Ovary (tissue), 3 donors: Measurements from ENCODE around the gene NPTN.

Source experiments
- POLR2A ChIP-seq: fragments of 450-650 bp; IDR thresholded peaks from one replicate; pipeline ENCODE4 v1.6.1; 2017; ENCODE audit warnings: antibody characterized with exemption, mild to moderate bottlenecking, moderate library complexity
- TF ChIP-seq, protein P1 (sequence below), 3 donors: fragments of 450-650 bp in 2 of 3; fragments of 200-600 bp in 1 of 3; IDR thresholded peaks; one replicate each; pipeline versions ENCODE4 v1.5.1 to v1.8.0; 2016 to 2022; ENCODE audit warnings: antibody characterized with exemption in 3 of 3, mild to moderate bottlenecking in 1 of 3
- donor health status: DM: no; HTN: no; CAD: no.

GRCh38 chr15:73617913-73618312, 15.3 kb downstream of the NPTN start:
- TF ChIP-seq, protein P1, sequence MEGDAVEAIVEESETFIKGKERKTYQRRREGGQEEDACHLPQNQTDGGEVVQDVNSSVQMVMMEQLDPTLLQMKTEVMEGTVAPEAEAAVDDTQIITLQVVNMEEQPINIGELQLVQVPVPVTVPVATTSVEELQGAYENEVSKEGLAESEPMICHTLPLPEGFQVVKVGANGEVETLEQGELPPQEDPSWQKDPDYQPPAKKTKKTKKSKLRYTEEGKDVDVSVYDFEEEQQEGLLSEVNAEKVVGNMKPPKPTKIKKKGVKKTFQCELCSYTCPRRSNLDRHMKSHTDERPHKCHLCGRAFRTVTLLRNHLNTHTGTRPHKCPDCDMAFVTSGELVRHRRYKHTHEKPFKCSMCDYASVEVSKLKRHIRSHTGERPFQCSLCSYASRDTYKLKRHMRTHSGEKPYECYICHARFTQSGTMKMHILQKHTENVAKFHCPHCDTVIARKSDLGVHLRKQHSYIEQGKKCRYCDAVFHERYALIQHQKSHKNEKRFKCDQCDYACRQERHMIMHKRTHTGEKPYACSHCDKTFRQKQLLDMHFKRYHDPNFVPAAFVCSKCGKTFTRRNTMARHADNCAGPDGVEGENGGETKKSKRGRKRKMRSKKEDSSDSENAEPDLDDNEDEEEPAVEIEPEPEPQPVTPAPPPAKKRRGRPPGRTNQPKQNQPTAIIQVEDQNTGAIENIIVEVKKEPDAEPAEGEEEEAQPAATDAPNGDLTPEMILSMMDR (IDR thresholded peaks at IDR 0.05), result no peak
- no peak for TF ChIP-seq POLR2A
